ENCODE results near the gene ANKS1A. TPM values are rescaled to one million over a fixed set of nuclear protein-coding genes. Genes with fewer than 3 reads are reported as not detected.

ANKS1A gene
- total RNA-seq, 3 donors from 2014 or later = 30.0 to 62.4 (median 33.3) TPM

GRCh38 chr6:35011096-35012041, 122.3 kb downstream of the ANKS1A start:
- DNase-seq (no peak), ATAC-seq (no peak)
- intact Hi-C loops (cut with DNase I, micrococcal nuclease) = no loop called here
- H3K36me3 ChIP-seq (ENCODE audit: low read depth) = no peaks in the 10 kb centered on the region
- H3K4me1 ChIP-seq (ENCODE audit: low read depth) = no peaks in the 10 kb centered on the region
- no peaks in the 10 kb centered on the region for H3K9me3 ChIP-seq
- H3K4me3 ChIP-seq = no peak overlapping the region
- no peak for TF ChIP-seq CTCF (IDR thresholded peaks at IDR 0.05)

- DNase-seq (no peak), ATAC-seq (no peak)
- intact Hi-C loops (cut with DNase I, micrococcal nuclease) = no loop called here
- H3K4me1 ChIP-seq (ENCODE audit: low read depth) = no peaks in the 10 kb centered on the region
- no peak overlapping the region for H3K4me3 ChIP-seq
- H3K9me3 ChIP-seq = no peaks in the 10 kb centered on the region
- no peak for TF ChIP-seq CTCF (IDR thresholded peaks at IDR 0.05)
- H3K36me3 ChIP-seq (ENCODE audit: low read depth) = no peaks in the 10 kb centered on the region
Measured at GRCh38 chr6:35013701-35014100, 124.6 kb downstream of the ANKS1A start.

GRCh38 chr6:35014341-35014740, 125.3 kb downstream of the ANKS1A start:
- intact Hi-C loops (cut with DNase I, micrococcal nuclease) = no loop called here
- Histone ChIP-seq H3K36me3 (ENCODE audit: low read depth) (no peaks in the 10 kb centered on the region), H3K4me1 (ENCODE audit: low read depth) (no peaks in the 10 kb centered on the region), H3K9me3 (no peaks in the 10 kb centered on the region), H3K4me3 (no peak overlapping the region)
- TF ChIP-seq CTCF (IDR thresholded peaks at IDR 0.05) = no peak
- ATAC-seq = no peak
- no peak for DNase-seq

GRCh38 chr6:35014786-35015185, 125.7 kb downstream of the ANKS1A start:
- ATAC-seq = no peak
- intact Hi-C loops (cut with DNase I, micrococcal nuclease) = no loop called here
- no peaks in the 10 kb centered on the region for H3K4me1 ChIP-seq (ENCODE audit: low read depth)
- no peaks in the 10 kb centered on the region for H3K36me3 ChIP-seq (ENCODE audit: low read depth)
- H3K9me3 ChIP-seq = no peaks in the 10 kb centered on the region
- H3K4me3 ChIP-seq = no peak overlapping the region
- no peak for TF ChIP-seq CTCF (IDR thresholded peaks at IDR 0.05)
- DNase-seq = no peak

- Histone ChIP-seq H3K36me3 (ENCODE audit: low read depth) (no peaks in the 10 kb centered on the region), H3K4me3 (no peak overlapping the region), H3K4me1 (ENCODE audit: low read depth) (no peaks in the 10 kb centered on the region), H3K9me3 (no peaks in the 10 kb centered on the region)
- ATAC-seq = no peak
- no peak for TF ChIP-seq CTCF (IDR thresholded peaks at IDR 0.05)
- no peak for DNase-seq
- intact Hi-C loops (cut with DNase I, micrococcal nuclease) = no loop called here
Measured at GRCh38 chr6:35015476-35015875, 126.4 kb downstream of the ANKS1A start.

Measured in mucosa of descending colon (tissue), 3 donors.